GM21515 (cell line): ENCODE data around the gene USP44.

ENCODE experiments used
- ATAC-seq: cut with Tn5 transposase; IDR thresholded peaks from one replicate; pipeline ENCODE4 v1.9.1; 2021; ENCODE audit not compliant: unreplicated experiment

The USP44 gene

DNA sequence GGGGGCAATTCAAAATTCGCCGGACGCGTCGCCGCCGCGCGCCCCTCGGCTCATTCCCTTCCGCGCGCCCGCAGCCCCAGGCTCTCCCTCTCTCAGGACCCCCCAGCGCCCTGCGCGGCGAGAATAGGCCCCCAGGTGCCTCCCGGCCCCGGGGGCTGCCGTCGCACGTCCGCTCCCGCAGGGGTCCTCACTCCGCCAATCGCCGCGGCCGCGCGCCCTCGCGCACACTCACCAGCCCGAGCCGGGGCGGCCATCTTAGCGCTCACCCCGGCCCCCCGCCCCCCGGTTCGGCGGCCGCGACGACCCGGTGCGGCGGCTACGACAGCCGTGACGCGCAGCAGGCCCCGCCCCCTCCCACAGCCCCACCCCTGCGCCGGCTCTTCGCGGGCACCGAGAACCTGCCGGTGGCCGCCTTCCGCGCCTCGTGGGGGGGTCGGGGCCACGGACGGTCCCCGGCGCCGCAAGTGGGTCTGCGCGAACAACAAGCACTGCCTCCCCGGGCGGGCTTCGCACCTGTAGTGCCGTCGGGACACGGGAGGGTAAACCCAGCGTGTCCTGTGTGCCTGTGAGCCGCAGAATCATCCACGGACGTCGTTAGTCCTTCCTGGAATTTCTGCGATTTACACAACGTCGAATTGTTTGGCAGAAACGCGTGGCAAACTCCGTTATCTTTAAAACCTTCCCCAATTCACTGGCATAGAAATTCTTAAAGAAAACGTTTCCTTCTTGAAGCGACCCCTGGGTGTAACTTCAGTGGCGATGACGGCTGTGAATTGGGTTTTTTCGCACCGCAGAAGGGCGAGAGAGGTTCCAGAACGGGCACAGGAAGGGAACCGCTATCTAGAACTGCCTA is 2.5 kb downstream of the USP44 start:
- ATAC-seq = no peak

DNA sequence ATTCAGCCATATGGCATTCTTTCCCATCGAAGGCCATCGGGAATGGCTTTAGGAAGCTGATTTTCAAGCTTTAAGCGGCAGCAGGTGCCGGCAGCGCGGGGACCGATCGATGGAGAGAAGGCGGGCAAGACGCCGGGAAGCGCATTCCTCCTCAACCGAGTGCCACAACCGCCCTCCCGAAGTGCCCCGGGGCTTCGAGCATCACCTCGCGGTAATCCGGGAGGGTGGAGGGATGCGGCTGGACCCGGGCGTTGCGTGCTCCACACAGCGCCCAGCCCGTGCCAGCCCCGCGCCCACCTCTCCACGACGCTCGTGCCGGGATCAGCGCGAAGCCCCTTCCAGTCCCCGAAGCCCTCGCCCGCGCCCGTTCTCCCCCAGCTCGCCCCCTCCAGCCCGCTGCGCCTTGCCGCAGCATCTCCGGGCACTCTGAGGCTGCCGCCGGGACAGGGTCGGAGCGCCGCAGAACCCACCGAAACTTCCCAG is 3.2 kb downstream of the USP44 start:
- ATAC-seq = no peak

DNA sequence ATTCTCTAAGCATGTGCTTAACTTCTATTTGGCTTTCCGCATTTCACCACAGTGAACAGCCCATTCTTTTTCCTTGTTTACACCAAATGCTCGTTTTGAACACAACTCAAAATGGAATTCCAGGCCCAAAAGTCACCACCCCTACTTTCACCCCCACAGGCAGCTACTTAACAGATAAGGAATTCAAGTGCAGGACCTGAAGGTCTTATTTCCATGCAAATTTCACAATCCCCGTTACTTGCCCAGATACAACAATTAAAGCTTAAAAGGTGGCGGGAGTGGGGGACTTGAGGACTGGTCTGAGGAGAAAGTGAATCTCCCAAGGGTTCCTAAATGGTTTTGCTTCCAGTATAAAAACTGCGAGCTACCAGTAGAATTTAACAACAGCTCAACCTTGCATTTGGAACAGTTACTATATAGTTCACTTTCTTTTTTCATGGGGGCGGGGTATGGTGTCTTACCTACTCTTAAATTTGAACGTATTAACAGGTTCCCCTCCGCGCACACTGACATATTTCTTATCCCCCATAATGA is 3.7 kb downstream of the USP44 start:
- ATAC-seq = no peak

DNA sequence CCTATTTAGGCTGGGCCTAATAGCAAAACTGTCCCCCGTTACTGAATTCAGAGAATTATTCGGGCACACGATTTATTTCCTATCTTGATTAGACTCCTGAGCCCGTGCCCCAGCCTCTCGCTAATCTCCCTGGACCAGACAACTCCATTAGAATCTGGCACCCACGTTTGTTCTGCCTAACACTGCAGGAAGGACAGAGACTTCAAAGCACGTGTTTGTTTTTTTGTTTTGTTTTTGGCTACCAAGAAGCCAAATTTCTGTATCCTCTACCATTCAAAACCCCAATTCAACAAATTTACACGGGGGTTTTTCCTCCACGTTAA is 4.8 kb downstream of the USP44 start:
- ATAC-seq = no peak

DNA sequence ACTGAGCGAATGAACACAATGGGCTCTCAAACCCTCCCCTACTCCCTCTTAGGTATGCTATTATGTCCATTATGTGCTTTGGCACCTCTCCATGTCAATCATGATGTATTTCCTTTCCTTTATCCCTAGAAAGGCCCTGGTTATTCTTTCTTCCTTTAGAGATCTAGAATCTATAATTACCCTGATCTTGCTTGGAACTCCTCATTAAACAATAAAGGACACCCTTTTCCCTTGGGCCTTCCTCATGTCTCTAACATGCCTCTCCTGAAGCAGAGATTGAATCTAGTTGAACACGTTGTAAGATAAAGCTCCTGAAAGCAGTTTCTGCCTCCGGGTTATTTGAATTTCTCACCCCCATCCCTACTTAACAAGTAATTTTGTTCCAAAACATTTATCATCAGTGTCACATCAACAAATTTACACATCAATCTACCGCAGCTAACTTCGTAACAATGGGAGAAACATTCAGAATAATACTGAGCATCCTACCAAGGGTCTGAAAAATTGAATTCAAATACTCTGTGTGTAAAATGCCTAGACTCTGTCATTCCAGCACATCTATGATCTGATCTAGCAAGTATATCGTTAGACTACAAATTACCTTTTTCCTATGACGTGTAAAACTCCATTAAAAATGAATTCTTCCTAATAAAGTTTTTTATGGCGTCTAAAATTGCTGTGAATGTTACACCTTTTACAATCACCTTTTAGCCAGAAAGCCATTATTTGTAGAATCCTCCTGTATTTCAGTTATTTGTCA is 5.4 kb downstream of the USP44 start:
- ATAC-seq = no peak

DNA sequence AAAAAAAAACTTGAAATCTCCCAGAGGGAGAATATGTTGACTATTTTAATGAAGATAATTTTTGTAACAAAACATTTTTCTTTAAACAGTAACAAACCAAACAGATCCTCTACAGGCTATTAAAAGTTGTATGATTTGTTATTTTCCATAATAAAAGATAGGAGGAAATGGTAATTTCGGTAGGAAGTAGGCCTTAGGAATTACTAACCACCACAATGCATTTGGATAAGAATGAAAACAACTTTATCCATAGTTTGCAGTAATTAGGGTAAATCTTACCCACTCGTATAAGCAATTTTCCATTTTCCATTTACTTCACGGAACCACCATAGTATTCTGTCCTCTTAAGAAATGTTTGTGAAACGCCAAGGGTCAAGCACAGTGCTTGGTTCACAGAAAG is 6.0 kb downstream of the USP44 start:
- ATAC-seq = no peak

DNA sequence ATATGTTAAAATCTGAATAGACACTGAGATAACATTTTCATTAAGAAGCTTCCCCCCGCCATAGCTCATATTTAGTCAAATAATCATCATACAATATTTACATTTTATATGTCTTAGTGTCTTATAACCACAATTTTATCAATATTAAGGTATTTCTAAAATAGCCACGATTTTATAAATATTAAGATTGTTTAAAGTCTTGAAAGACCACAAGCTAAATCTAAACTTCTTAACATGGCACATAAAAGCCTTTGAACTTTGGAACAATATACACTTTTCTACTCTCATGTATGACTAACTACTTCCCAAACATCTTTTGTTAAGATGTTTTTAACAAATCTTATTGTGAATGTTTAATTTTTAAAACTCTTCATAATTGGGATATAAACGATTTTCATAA is 6.5 kb downstream of the USP44 start:
- no peak for ATAC-seq

DNA sequence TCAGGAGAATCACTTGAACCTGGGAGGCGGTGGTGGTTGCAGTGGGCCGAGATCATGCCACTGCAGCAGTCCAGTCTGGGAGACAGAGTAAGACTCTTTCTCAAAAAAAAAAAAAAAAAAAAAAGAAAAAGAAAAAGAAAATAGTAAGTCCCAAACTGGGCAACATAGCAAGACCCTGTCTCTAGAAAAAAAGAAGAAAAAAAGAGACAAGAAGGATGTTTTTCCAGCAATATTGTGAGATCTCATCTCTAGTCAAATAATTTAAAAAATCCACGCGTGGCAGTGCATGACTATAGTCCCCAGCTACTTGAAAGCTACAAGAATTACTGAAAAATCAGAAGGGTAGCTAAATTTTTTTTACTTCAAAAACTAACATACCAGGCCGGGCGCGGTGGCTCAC is 8.0 kb downstream of the USP44 start:
- ATAC-seq = no peak

DNA sequence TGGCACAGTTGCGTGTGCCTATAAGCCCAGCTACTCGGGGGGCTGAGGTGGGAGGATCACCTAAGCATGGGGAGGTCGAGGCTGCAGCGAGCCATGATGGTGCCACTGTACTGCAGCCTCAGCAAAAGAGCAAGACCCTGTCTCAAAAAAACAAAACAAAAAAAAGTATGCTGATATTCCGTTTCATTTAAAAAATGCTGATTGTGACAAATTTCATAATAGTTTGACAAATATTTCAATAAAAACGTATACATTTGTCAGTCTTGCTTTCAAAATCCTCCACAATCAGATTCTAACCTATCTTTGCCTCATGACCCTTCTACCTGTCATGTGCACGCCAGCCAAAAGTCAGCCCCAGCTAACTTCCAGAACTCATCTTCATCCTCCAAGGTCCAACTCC is 9.8 kb downstream of the USP44 start:
- no peak for ATAC-seq

DNA sequence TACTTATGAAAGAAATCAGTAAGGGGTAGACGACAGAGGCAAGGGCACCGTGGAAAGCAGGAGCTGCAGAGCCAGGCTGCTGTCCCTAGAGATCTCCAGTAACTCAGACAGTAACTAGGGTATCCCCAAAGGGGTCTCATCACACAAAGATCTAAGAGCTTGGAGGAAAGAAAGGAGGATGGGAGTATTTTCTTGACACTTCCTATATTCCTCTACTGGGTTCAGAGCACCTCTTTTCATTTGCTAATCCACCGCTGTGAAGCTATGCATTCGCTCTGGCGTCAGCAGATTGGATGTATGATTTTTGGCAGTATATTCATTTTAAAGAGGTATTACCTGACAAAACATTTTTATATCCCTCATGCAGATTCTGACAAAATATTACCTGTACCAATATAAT is 12.6 kb downstream of the USP44 start:
- no peak for ATAC-seq

DNA sequence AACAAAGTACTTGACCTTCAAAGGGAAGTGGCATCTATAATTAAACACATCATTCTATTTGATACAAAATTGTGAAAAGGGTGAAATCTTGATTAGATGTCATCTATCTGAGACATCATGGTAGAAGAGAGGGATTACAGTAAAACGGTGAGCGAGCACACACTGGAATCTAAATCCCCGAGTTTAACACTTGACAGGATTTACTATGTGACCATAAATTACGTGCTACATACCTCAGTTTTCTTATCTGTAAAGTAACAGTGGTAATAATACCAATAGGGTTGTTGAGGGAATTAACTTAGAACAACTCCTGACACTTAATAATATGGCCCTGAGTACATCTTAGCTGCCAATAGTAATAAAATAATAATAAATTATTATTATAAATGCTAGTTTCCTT is 13.3 kb downstream of the USP44 start:
- no peak for ATAC-seq

DNA sequence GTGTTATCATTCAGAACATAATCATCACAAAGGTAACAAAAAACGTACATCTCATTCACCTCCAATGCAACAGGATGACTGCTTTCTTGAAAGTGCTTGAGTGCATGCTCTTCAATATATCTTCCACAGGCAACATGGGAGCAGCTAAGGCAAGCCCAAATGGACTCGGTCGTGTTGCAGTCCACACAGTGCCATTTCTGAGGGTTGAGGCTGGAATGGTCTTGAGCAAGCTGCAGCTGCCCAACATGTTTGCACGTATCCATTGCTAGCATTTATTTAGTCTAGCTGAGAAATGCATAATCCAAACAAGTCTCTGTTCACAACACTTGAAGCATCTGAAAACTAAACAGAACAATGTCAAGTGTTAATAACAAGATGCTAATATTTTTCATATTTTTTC is 17.3 kb downstream of the USP44 start:
- ATAC-seq = no peak

DNA sequence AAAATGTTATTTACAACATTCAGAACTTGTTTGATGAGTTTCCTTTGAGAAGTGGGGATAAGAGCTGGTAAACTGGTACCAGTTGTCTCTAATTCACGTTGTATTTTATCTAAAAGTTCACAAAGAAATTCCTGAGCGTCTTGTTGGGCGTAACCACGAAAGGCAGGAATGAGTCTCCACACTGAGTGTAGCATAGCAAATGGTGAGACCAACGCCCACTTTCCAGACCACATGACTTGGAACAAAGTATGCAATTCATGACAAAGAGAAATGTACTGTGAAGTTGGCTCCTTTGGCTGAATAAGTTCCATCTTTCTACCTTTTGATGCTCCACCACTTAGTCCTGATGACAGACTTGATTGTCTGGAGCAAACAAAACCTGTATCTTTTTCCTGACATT is 18.4 kb downstream of the USP44 start:
- ATAC-seq = no peak

DNA sequence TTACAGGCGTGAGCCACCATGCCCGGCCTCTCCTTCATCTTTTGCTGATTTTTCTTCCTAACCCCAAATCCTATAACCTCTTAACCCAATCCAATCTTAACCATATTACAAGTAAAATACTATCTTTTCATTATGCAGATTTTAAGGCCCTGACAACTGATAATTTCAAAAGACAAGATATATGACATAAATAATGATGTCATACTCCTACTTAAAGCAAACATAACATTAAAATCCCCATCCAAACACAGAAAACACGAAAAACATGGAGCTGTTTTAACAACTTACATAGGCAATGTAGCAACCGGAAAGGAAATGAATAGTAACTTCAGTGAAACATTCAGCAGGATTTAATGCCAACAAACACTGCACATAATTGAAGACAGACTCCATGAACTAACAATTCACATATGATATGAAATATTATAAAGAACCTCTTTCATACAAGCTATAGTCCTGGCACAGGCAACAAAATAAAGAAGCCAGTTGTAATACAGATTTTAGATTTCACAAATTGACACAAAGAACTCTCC is 21.5 kb downstream of the USP44 start:
- ATAC-seq = no peak

DNA sequence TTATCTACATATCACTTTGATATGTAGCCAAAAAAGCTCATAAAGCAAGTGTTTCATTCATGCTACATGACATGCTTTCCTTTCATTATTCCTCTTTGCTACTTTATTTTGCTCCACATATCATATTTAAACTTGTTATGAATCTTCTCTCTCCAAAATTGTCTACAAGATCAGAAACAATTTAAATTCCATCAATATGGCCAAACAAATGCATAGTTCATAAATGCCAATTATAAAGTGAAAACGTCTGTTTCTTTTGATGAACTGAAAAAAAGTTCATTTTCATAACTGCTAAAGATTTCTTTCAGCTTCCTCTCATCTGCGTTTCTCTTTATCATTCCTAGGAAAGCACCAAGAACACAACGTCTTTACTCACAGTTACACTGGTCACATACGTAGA is 22.8 kb downstream of the USP44 start:
- no peak for ATAC-seq

DNA sequence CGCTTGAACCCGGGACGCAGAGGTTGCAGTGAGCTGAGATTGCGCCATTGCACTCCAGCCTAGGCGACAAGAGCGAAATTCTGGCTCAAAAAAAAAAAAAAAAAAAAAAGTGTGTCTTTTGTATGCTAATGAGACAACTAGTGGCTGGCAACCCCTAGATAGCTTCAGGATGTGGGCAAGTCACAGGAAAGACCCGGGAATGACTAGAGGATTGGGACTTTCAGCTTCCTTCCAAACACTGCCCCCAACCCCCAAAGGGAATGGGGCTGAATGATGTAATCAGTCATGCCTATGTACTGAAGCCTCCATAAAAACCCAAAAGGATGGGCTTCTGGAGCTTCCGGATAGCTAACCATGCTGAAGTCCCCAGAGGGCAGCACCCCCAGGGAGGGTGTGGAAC is 28.6 kb downstream of the USP44 start:
- no peak for ATAC-seq

DNA sequence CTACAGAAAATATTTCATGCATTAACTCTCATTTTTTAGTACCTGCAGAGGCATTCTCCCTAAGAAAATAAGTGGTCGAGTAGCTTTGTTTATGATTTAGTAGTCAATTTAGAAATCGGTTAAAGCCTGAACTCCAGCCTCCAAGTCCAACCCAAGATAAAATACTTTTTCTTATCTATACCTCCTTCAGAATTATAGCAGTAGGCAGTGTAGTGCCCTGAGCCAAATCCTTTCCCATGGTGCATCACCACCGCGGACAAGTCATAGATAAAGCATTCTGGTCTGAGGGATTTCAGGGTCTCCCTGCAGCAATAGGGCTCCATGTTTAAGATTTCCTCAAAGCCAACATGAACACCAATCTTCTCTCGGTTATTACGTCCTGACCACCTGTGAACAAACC is 30.5 kb downstream of the USP44 start:
- ATAC-seq = no peak

DNA sequence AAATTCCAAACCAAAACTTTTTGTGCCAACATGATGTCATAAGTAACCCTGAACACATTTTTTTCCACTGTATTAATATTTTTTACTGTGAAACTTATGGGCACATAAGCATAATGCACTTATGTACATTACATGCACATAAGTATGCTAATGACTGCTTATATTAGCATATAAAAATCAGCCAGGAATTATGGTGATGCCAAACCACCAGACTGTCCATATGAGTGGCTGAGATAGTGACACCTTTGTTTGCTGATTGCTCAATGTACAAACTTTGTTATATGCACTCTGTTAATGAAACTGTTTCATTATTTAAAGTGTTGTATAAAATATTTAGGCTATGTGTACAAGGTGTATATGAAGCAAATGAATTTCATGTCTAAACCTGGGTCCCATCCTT is 32.3 kb downstream of the USP44 start:
- ATAC-seq = no peak

DNA sequence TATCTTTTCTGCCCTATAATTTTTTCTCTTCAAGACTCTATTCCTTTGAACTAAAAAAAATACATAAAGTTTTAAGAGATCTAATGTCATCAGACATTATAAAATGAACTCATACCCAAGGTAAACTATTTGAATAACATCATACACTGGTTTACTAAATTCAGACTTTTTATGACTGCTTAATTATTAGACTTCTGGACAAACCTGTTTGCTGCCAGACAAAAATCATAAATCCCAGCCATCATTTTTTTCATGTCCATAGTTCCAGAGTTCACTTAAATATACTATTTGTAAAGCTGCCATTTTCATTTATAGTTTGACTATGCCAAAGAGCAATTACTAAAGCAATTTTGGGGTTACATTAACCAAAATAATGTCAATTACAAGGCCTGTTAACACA is 34.0 kb downstream of the USP44 start:
- no peak for ATAC-seq

DNA sequence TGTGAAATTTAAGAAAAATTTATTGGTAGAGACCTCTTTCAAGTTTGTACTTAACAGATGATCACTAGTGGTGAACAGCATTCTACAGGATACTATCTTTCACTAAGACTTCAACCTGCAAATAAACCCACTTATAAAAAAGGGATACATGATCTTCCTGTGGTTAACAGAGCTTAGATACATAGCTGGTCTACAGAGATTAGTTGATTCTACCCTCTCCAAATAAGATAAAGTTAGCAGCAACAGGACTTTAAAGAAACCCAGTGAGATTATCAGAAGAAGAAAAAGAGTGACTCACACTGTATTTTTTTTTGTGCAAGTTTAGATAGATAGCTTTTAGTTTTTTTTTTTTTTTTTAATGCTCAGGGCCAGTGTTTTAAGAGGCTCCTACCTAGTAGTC is 34.5 kb downstream of the USP44 start:
- ATAC-seq = no peak

DNA sequence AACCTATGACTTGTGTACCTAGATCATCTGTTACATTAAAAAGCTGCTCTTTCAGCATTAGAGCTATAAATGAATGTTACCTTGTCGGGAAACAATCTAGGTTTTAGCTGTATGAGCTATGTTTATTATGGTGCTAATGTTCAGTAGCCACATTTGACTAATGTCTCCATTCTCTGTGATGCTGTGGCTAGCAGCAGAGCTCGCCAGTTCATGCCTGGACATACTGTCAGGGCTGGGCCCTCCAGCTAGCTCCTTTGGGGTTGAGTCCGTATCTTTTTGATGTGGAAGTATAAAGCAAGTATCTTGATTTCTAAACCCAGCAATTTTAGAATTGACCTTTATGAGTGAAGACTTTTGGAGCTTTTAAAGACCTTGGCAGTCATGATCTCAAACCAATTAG is 36.1 kb downstream of the USP44 start:
- ATAC-seq = no peak

DNA sequence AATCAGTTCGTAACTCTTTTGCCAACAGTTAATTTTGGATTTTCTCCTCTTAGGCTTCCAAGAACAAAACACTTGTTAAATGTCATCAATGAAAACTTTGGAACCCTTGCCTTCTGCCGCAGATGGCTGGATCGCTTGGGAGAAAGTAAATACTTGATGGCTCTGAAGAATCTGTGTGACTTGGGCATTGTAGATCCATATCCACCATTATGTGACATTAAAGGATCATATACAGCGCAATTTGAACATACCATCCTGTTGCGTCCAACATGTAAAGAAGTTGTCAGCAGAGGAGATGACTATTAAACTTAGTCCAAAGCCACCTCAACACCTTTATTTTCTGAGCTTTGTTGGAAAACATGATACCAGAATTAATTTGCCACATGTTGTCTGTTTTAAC is 37.7 kb downstream of the USP44 start:
- no peak for ATAC-seq
